GM21447 (cell line): ENCODE data around the gene NFIX.

Experiments
- ATAC-seq: cut with Tn5 transposase; IDR thresholded peaks from one replicate; pipeline ENCODE4 v1.9.1; 2021; ENCODE audit not compliant: unreplicated experiment

NFIX gene

GRCh38 chr19:13053238-13053637, 58.0 kb downstream of the NFIX start:
- no peak for ATAC-seq

GRCh38 chr19:13053761-13054625, 58.7 kb downstream of the NFIX start:
- ATAC-seq: no peak

DNA sequence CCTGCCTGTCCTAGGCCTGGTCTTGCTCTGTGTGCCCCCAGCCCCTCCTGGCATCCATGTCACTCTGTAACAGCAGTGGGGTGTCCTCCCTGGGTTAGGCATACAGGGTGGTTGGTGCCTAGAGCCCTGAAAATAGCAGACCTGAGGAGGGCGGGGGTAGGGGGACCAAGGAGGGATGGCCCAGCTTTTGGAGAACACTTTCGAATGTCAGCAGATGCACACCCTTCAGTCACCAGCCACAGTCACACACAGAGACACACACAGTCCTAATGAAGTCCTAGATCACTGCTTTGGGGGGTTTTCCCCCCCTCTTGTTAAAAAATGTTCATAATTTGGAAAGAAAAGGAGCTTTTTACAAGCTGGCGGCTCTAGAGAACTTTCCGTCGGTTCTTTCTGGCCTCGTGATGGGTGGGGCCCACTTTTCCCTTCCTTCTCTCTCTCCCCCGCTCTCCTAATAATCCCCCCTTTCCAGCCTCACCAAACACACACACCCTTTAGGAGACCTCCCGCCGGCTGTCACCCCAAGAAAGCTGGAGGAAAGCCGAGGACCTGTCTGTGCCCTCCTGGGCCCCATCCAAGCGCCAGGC, 59.4 kb downstream of the NFIX start:
- no peak for ATAC-seq

- ATAC-seq: no peak
Observed at GRCh38 chr19:13055213-13056051, 60.2 kb downstream of the NFIX start.

- ATAC-seq: no peak
Observed at GRCh38 chr19:13056052-13056660, 60.9 kb downstream of the NFIX start.

DNA sequence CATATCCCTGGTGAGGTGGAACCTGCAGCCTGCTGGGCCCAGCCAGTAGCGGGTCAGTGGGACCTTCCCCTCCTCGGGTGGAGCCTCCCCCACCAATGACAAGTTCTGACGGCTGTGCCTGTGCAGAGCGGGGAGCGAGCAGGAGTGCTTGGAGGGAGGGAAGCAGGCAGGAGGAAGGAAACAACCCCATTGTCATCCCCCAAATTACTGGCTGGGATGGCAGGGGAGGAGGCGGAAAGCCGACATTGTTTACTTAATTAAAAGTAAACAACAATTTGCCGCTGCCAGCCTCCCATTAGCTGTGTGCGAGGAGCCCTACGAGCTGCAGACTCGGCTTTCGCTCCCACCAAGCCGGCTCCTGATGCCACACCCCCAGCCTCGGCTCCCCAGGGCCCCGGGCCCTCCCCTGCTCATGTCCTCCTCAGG, 61.9 kb downstream of the NFIX start:
- ATAC-seq: no peak

GRCh38 chr19:13057744-13058143, 62.5 kb downstream of the NFIX start:
- no peak for ATAC-seq

- ATAC-seq: no peak
Observed at GRCh38 chr19:13058951-13059660, 63.8 kb downstream of the NFIX start.

- no peak for ATAC-seq
Observed at GRCh38 chr19:13060233-13060963, 65.1 kb downstream of the NFIX start.

- no peak for ATAC-seq
Observed at GRCh38 chr19:13060964-13061927, 66.0 kb downstream of the NFIX start.

- ATAC-seq: no peak
Observed at GRCh38 chr19:13062317-13062716, 67.0 kb downstream of the NFIX start.

DNA sequence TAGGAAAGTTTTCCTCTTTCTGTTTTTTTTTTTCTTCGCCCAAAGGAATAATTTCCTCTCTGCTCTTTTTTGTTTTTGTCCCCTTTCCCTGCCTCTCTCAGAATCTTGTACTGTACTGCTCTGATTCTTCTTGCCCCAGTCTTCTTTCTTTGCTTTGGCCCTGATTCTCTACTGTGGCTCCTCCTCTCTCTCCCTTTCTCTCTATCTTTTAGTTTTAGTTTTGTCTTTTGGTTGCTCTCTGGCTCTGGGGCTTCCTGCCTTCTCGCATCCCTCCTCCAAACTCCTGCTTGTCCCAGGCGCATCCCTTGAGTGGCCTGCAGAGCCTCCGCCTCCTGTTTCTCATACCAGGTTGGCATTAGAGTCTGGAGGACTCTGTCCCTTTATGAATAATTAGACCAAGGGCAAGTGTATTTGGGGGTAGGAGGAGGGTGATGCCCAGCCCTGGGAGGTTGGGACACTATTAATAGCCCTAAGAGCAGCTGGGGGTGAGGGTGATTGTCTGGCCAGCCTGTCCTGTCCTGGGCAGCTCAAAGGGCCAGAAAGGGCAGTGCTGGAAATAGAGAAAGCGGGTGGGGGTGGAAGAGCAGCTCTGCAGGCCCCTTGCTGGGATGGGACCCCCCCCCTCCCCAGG, 68.3 kb downstream of the NFIX start:
- ATAC-seq: no peak

DNA sequence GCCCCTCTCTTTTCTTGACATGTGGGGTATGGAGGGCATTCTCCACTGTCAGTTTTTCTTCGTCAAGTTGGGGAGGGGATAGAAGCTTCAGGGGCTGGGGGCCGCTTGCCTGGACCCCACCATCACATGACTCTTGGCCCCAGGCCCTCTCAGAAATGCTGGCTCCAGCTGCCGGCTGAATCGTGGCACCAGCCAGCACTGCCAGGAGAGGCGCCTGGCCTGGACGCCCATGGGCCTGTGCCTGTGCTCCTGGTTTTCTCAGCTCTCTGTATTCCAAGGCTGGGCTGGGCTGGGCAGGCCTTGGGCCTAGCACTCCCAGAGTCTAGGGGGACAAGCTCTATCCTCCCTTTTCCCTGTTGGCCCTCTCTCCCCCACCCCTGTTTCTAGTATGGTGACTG, 68.8 kb downstream of the NFIX start:
- no peak for ATAC-seq

- ATAC-seq: no peak
Observed at GRCh38 chr19:13066226-13066625, 71.0 kb downstream of the NFIX start.

DNA sequence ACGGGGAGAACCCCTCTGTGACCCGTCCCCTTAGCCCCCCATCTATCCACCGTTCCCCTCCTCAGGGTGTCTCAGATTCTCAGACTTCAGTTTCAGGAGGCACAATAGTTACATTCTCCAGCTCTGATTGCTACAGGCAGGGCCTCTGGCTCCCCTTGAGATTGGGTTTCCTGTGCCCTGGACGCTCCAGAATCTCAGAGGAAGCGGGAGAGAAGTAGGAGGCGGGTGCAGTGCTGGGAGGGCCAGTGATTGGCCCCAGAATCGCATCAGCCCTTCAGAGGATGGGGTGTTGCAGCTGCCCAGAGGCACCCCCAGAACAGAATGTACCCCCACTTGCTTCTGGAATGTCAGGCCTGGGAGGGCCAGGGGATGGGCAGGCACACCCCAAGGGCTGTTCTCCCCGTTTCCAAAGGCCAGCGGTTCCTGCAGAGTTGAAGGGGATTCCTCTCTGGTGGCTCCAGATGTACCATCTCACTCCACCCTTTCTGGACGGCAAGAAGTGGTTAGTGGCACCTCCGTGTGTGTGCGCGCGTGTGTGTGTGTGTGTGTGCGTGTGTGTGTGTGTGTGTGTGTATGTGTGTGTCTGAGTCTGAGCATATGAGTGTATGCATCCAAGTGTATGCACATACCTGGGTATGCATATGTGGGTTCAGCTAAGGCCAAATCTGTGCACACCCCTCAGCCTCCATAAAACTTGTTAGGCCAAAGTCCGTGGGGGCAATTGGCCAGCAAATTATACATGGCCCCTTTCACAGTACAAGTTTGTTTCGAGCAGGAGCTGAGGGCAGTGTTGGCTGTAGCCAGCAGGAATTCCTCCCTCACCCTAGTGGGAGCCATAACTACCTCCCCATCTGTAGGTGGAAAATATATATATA, 71.9 kb downstream of the NFIX start:
- ATAC-seq: no peak

- ATAC-seq: no peak
Observed at GRCh38 chr19:13068085-13068846, 73.0 kb downstream of the NFIX start.
